Measurements from ENCODE around the gene DGKD.

DGKD gene

GRCh38 chr2:233353769-233354499 lies at the start of gene DGKD:
Gene DGKD (plus strand): TSS chr2:233354494. CDS start chr2:233354519, 25 bp downstream.
- ATAC-seq, result peak; percentile 57
- peak; percentile 20; the same call in 1 of the 2 replicates for TF ChIP-seq CSDC2 (CRISPR knock-in tag; IDR thresholded peaks at IDR 0.05)
- no peak for TF ChIP-seq TSHZ2 (CRISPR knock-in tag; IDR thresholded peaks at IDR 0.05)
- no peak for TF ChIP-seq ARNTL (CRISPR knock-in tag; IDR thresholded peaks at IDR 0.05; ENCODE audit: borderline replicate concordance, low read depth)
- no peak for TF ChIP-seq ZNF565 (CRISPR knock-in tag; conservative IDR thresholded peaks at IDR 0.05; ENCODE audit: low read depth)
- no peak for TF ChIP-seq PPARA (CRISPR knock-in tag; IDR thresholded peaks at IDR 0.05; ENCODE audit: borderline replicate concordance)

GRCh38 chr2:233307565-233307964 lies 46.7 kb upstream of the DGKD start, which contains the start of gene SAG:
Gene SAG (plus strand): TSS chr2:233307816. CDS start chr2:233309190, 1,374 bp downstream.
- TF ChIP-seq OSR1 (CRISPR knock-in tag; IDR thresholded peaks at IDR 0.05) (no peak), CREB5 (CRISPR knock-in tag; IDR thresholded peaks at IDR 0.05; ENCODE audit: low read depth) (no peak), ZNF70 (CRISPR knock-in tag; IDR thresholded peaks at IDR 0.05) (no peak), ZNF565 (CRISPR knock-in tag; conservative IDR thresholded peaks at IDR 0.05; ENCODE audit: low read depth) (no peak), PATZ1 (CRISPR knock-in tag; IDR thresholded peaks at IDR 0.05; ENCODE audit: borderline replicate concordance) (no peak), ARNTL (CRISPR knock-in tag; IDR thresholded peaks at IDR 0.05; ENCODE audit: borderline replicate concordance, low read depth) (no peak), TOX (CRISPR knock-in tag; IDR thresholded peaks at IDR 0.05; ENCODE audit: borderline replicate concordance) (no peak), CSRNP3 (CRISPR knock-in tag; IDR thresholded peaks at IDR 0.05) (no peak), RARB (CRISPR knock-in tag; IDR thresholded peaks at IDR 0.05) (no peak), ZFP3 (CRISPR knock-in tag; IDR thresholded peaks at IDR 0.05) (no peak), TCF4 (CRISPR knock-in tag; IDR thresholded peaks at IDR 0.05; ENCODE audit: borderline replicate concordance) (no peak), ZNF8 (CRISPR knock-in tag; IDR thresholded peaks at IDR 0.05) (no peak), ZFP30 (CRISPR knock-in tag; IDR thresholded peaks at IDR 0.05) (no peak), TSHZ2 (CRISPR knock-in tag; IDR thresholded peaks at IDR 0.05) (no peak), PPARA (CRISPR knock-in tag; IDR thresholded peaks at IDR 0.05; ENCODE audit: borderline replicate concordance) (no peak), ZC3H10 (CRISPR knock-in tag; IDR thresholded peaks at IDR 0.05) (no peak), SNAI2 (CRISPR knock-in tag; IDR thresholded peaks at IDR 0.05) (no peak)
- no peak for ATAC-seq

All from SK-N-SH treated with all-trans-retinoic acid at 6 μM for 48 hours (cell line).